ENCODE measurements around the gene DARS2. TPM values are rescaled to one million over a fixed set of nuclear protein-coding genes. Genes with fewer than 3 reads are reported as not detected.

The DARS2 gene
- total RNA-seq, 4 donors from 2014 or later = 5.5 to 9.1 (median 7.7) TPM

- no peaks in the 10 kb centered on the region for H3K27me3 ChIP-seq
- H3K36me3 ChIP-seq = peaks cover 28 to 62% (median 38%) of the 10 kb centered on the region in 4 donors
- peaks cover 25 to 60% (median 53%) of the 10 kb centered on the region in 4 donors for H3K4me1 ChIP-seq
- H3K4me3 ChIP-seq = peak within 1 kb of the TSS; percentile 92 to 99 (median 96)
- H3K27ac ChIP-seq (replicated peaks in 1 of 4) = peak within 1 kb of the TSS; percentile 92 to 99 (median 97)
- under 1% methylated on average over 28 of the region's 30 CpGs for WGBS
- intact Hi-C loops (cut with DNase I) = loop anchor here (2.0 to 5.0 kb wide), 3 partner anchors 43 to 436 kb away; partner anchors contain the start of genes CENPL, DARS2 and RC3H1
- TF ChIP-seq POLR2AphosphoS5 (IDR thresholded peaks at IDR 0.05) (peak; percentile 93 to 99), EP300 (IDR thresholded peaks at IDR 0.05) (no peak), POLR2A (IDR thresholded peaks at IDR 0.05; ENCODE audit: low read depth) (peak; percentile 97)
- TF ChIP-seq, protein P1, sequence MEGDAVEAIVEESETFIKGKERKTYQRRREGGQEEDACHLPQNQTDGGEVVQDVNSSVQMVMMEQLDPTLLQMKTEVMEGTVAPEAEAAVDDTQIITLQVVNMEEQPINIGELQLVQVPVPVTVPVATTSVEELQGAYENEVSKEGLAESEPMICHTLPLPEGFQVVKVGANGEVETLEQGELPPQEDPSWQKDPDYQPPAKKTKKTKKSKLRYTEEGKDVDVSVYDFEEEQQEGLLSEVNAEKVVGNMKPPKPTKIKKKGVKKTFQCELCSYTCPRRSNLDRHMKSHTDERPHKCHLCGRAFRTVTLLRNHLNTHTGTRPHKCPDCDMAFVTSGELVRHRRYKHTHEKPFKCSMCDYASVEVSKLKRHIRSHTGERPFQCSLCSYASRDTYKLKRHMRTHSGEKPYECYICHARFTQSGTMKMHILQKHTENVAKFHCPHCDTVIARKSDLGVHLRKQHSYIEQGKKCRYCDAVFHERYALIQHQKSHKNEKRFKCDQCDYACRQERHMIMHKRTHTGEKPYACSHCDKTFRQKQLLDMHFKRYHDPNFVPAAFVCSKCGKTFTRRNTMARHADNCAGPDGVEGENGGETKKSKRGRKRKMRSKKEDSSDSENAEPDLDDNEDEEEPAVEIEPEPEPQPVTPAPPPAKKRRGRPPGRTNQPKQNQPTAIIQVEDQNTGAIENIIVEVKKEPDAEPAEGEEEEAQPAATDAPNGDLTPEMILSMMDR (IDR thresholded peaks at IDR 0.05) = no peak
- H3K9me3 ChIP-seq = no peaks in the 10 kb centered on the region
- DNase-seq (ENCODE audit: extremely low spot score) = peak; percentile 100
These were observed 43.3 kb downstream of the DARS2 start, which contains the start of gene GAS5 for GRCh38 chr1:173867753-173868265. Gene GAS5, minus strand, starts transcription at chr1:173867989.

GRCh38 chr1:173868266-173869020 is 44.0 kb downstream of the DARS2 start, which contains the start of gene ZBTB37:
Gene ZBTB37, plus strand, starts transcription at chr1:173868380. Its CDS starts 1,846 bp downstream, at chr1:173870226.
- peak; percentile 94 for DNase-seq (ENCODE audit: extremely low spot score)
- intact Hi-C loops (cut with DNase I) = loop anchor here (5.0 kb wide), 2 partner anchors 154 to 436 kb away; partner anchors contain the start of gene RC3H1
- Histone ChIP-seq H3K36me3 (peaks cover 23 to 60% (median 31%) of the 10 kb centered on the region in 4 donors), H3K9me3 (no peaks in the 10 kb centered on the region), H3K27me3 (no peaks in the 10 kb centered on the region), H3K4me3 (peak within 1 kb of the TSS; percentile 92 to 99 (median 96)), H3K27ac (replicated peaks in 1 of 4) (peak within 1 kb of the TSS; percentile 92 to 99 (median 97)), H3K4me1 (peaks cover 25 to 60% (median 53%) of the 10 kb centered on the region in 4 donors)
- TF ChIP-seq POLR2AphosphoS5 (IDR thresholded peaks at IDR 0.05) = peak in 1 of 2 donors; percentile 45
- TF ChIP-seq, protein P1 (IDR thresholded peaks at IDR 0.05) = no peak
- 0% methylated on average over 9 of the region's 53 CpGs for WGBS

GRCh38 chr1:173869021-173869359 is 44.5 kb downstream of the DARS2 start:
- H3K4me3 ChIP-seq = peak overlapping the region; percentile 92 to 99 (median 96)
- TF ChIP-seq, protein P1 (IDR thresholded peaks at IDR 0.05) = no peak
- no peak for TF ChIP-seq EP300 (IDR thresholded peaks at IDR 0.05)
- TF ChIP-seq POLR2A (IDR thresholded peaks at IDR 0.05; ENCODE audit: low read depth) = no peak
- TF ChIP-seq POLR2AphosphoS5 (IDR thresholded peaks at IDR 0.05) = no peak
- peaks cover 18 to 60% (median 28%) of the 10 kb centered on the region in 4 donors for H3K36me3 ChIP-seq
- H3K27me3 ChIP-seq = no peaks in the 10 kb centered on the region
- peak overlapping the region; percentile 92 to 99 (median 97) for H3K27ac ChIP-seq (replicated peaks in 1 of 4)
- 8% methylated on average over 5 of the region's 5 CpGs for WGBS
- H3K4me1 ChIP-seq = peaks cover 25 to 60% (median 53%) of the 10 kb centered on the region in 4 donors
- H3K9me3 ChIP-seq = no peaks in the 10 kb centered on the region
- no peak for DNase-seq (ENCODE audit: extremely low spot score)
- intact Hi-C loops (cut with DNase I) = loop anchor here (5.0 kb wide), 2 partner anchors 153 to 437 kb away; partner anchors contain the start of gene RC3H1

GRCh38 chr1:173870252-173871075 is 46.0 kb downstream of the DARS2 start:
- DNase-seq (ENCODE audit: extremely low spot score) = no peak
- 77% methylated on average over 15 of the region's 15 CpGs for WGBS
- no peak overlapping the region for H3K4me3 ChIP-seq
- H3K36me3 ChIP-seq = peaks cover 3 to 60% (median 20%) of the 10 kb centered on the region in 4 donors
- peak overlapping the region in 2 of 4 donors; percentile 0 to 98 for H3K27ac ChIP-seq (replicated peaks in 1 of 4)
- TF ChIP-seq POLR2AphosphoS5 (IDR thresholded peaks at IDR 0.05) (peak in 1 of 2 donors; percentile 27), EP300 (IDR thresholded peaks at IDR 0.05) (no peak), POLR2A (IDR thresholded peaks at IDR 0.05; ENCODE audit: low read depth) (no peak)
- TF ChIP-seq, protein P1 (IDR thresholded peaks at IDR 0.05) = no peak
- peaks cover 25 to 52% (median 41%) of the 10 kb centered on the region in 4 donors for H3K4me1 ChIP-seq
- no peaks in the 10 kb centered on the region for H3K9me3 ChIP-seq
- H3K27me3 ChIP-seq = no peaks in the 10 kb centered on the region
- intact Hi-C loops (cut with DNase I) = loop anchor here (10.0 kb wide), 1 partner anchor 84 kb away; no protein-coding TSS in a partner anchor
